CD4-positive, alpha-beta T cell treated with Interleukin-10 for 1 hour (primary cell): ENCODE measurements around the gene LRRC66.

Source experiments
- DNase-seq: peaks from one replicate; pipeline ENCODE4 v3.0.0-alpha.2; 2020

Gene LRRC66

GRCh38 chr4:52012651-52013050 lies 7.5 kb downstream of the LRRC66 start:
- no peak for DNase-seq

- DNase-seq: no peak
Measured at GRCh38 chr4:52010986-52011385, 9.2 kb downstream of the LRRC66 start.

GRCh38 chr4:52006887-52007286 lies 13.3 kb downstream of the LRRC66 start:
- no peak for DNase-seq

GRCh38 chr4:52005604-52006273 lies 14.4 kb downstream of the LRRC66 start:
- no peak for DNase-seq

GRCh38 chr4:52004414-52004813 lies 15.7 kb downstream of the LRRC66 start:
- DNase-seq: no peak

- no peak for DNase-seq
Measured at GRCh38 chr4:52001616-52002015, 18.5 kb downstream of the LRRC66 start.

- no peak for DNase-seq
Measured at GRCh38 chr4:51999250-51999649, 20.9 kb downstream of the LRRC66 start.

GRCh38 chr4:51998837-51999236 lies 21.3 kb downstream of the LRRC66 start:
- DNase-seq: no peak

GRCh38 chr4:51997647-51998046 lies 22.5 kb downstream of the LRRC66 start:
- no peak for DNase-seq

- DNase-seq: no peak
Measured at GRCh38 chr4:51995647-51996220, 24.4 kb downstream of the LRRC66 start.

- DNase-seq: no peak
Measured at GRCh38 chr4:51965862-51966261, 54.3 kb downstream of the LRRC66 start.

- no peak for DNase-seq
Measured at GRCh38 chr4:51963841-51964517, 56.2 kb downstream of the LRRC66 start.

- DNase-seq: no peak
Measured at GRCh38 chr4:51960486-51960885, 59.7 kb downstream of the LRRC66 start.

- DNase-seq: no peak
Measured at GRCh38 chr4:51958199-51958968, 61.8 kb downstream of the LRRC66 start.
